SU-DHL-6 (cell line): ENCODE results near the gene ADD3.

Source experiments
- CTCF ChIP-seq: fragments of 200-600 bp; sonication (generic); IDR thresholded peaks from one replicate; pipeline ENCODE4 v1.5.1; 2017; ENCODE audit warnings: antibody characterized with exemption, mild to moderate bottlenecking, low read length, moderate library complexity; ENCODE audit not compliant: insufficient read depth, poor library complexity, severe bottlenecking
- EZH2phosphoT487 ChIP-seq: fragments of 200-600 bp; sonication (generic), shearing (Covaris generic); conservative IDR thresholded peaks from 2 replicates; pipeline ENCODE4 v1.6.1; 2018; ENCODE audit warnings: mild to moderate bottlenecking, antibody characterized with exemption, low read length, moderate library complexity, mixed read lengths

- TF ChIP-seq CTCF (no peak), EZH2phosphoT487 (no peak)
Measured at GRCh38 chr10:110160081-110160480, 152.3 kb downstream of the ADD3 start.
